ENCODE results near the gene GABRB1.

The GABRB1 gene

DNA sequence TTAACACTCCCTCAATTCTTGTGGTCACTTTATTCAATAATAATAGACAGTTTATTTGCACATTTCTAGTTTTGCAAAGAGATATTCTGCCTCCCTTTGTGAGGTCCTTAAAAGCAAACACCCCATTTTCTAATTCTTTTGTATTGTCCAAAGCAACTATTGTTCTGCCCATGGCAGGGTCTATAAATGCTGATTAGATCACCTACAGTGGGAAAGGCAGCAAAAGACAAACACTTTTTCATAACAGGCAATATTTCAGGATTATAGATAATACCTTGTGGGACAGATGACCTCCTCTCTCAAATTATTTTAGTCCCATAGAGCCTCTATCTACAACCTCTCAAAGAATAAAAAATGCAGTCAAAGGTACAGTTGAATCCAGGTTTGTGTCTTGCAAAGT, 403.6 kb downstream of the GABRB1 start:
- H2AFZ ChIP-seq (ENCODE audit: low read length): no peak overlapping the region
- H3K4me3 ChIP-seq (ENCODE audit: low read length, poor library complexity, severe bottlenecking): no peak overlapping the region
- H3K36me3 ChIP-seq (ENCODE audit: insufficient read depth, low read length): no peaks in the 10 kb centered on the region
- no peak overlapping the region for H3K4me2 ChIP-seq (ENCODE audit: low read depth, low read length, poor library complexity, severe bottlenecking)
- H4K20me1 ChIP-seq (ENCODE audit: insufficient read depth, low read length, poor library complexity, severe bottlenecking): no peaks in the 10 kb centered on the region
- no peaks in the 10 kb centered on the region for H3K9me2 ChIP-seq (replicated peaks; ENCODE audit: low read depth, low read length)
- H3K79me2 ChIP-seq (ENCODE audit: insufficient read depth, low read length): no peaks in the 10 kb centered on the region
- 0 out of 2 replicates have a peak, but pooled peaks cover 5% of the 10 kb centered on the region for H3F3A ChIP-seq (ENCODE audit: low read depth)
- no peaks in the 10 kb centered on the region for H3K9me3 ChIP-seq (ENCODE audit: insufficient read depth, low read depth, low read length)
- H3K4me1 ChIP-seq (ENCODE audit: insufficient read depth, low read length, poor library complexity, severe bottlenecking): peaks cover 44% of the 10 kb centered on the region
- H3K9ac ChIP-seq (ENCODE audit: low read depth, low read length, poor library complexity, severe bottlenecking): no peak overlapping the region
- H3K27me3 ChIP-seq (ENCODE audit: insufficient read depth, low read length, poor library complexity, severe bottlenecking): no peaks in the 10 kb centered on the region
- TF ChIP-seq EZH2phosphoT487 (IDR thresholded peaks at IDR 0.05; ENCODE audit: borderline replicate concordance): no peak
- TF ChIP-seq, protein P1, sequence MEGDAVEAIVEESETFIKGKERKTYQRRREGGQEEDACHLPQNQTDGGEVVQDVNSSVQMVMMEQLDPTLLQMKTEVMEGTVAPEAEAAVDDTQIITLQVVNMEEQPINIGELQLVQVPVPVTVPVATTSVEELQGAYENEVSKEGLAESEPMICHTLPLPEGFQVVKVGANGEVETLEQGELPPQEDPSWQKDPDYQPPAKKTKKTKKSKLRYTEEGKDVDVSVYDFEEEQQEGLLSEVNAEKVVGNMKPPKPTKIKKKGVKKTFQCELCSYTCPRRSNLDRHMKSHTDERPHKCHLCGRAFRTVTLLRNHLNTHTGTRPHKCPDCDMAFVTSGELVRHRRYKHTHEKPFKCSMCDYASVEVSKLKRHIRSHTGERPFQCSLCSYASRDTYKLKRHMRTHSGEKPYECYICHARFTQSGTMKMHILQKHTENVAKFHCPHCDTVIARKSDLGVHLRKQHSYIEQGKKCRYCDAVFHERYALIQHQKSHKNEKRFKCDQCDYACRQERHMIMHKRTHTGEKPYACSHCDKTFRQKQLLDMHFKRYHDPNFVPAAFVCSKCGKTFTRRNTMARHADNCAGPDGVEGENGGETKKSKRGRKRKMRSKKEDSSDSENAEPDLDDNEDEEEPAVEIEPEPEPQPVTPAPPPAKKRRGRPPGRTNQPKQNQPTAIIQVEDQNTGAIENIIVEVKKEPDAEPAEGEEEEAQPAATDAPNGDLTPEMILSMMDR (conservative IDR thresholded peaks at IDR 0.05; ENCODE audit: low read length): no peak

DNA sequence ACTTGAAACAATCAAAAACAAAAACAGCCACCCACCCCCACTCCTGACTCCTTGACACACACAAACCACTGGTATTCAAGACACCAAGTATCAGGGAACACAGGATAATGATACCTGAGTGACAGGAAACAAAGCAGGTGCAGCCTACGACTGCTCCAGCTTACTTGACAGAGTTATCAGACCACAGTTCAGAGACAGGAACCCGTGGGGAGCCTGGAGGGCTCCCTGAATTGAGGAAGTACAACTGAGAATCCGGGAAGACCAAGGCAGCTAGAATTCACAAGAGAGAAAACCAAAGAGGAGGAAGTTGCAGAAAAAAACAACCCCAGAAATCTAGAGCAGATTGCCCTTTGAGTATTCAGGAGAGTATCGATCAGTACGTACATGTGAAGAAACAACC, 411.6 kb downstream of the GABRB1 start:
- H3K4me2 ChIP-seq (ENCODE audit: low read depth, low read length, poor library complexity, severe bottlenecking): no peak overlapping the region
- peaks cover 12% of the 10 kb centered on the region for H3K4me1 ChIP-seq (ENCODE audit: insufficient read depth, low read length, poor library complexity, severe bottlenecking)
- H3K36me3 ChIP-seq (ENCODE audit: insufficient read depth, low read length): no peaks in the 10 kb centered on the region
- no peak overlapping the region for H3K4me3 ChIP-seq (ENCODE audit: low read length, poor library complexity, severe bottlenecking)
- H3K9ac ChIP-seq (ENCODE audit: low read depth, low read length, poor library complexity, severe bottlenecking): no peak overlapping the region
- no peaks in the 10 kb centered on the region for H3F3A ChIP-seq (ENCODE audit: low read depth)
- H3K9me2 ChIP-seq (replicated peaks; ENCODE audit: low read depth, low read length): no peaks in the 10 kb centered on the region
- no peaks in the 10 kb centered on the region for H3K27me3 ChIP-seq (ENCODE audit: insufficient read depth, low read length, poor library complexity, severe bottlenecking)
- no peaks in the 10 kb centered on the region for H3K79me2 ChIP-seq (ENCODE audit: insufficient read depth, low read length)
- H2AFZ ChIP-seq (ENCODE audit: low read length): no peak overlapping the region
- H3K9me3 ChIP-seq (ENCODE audit: insufficient read depth, low read depth, low read length): no peaks in the 10 kb centered on the region
- no peak for TF ChIP-seq EZH2phosphoT487 (IDR thresholded peaks at IDR 0.05; ENCODE audit: borderline replicate concordance)
- TF ChIP-seq, protein P1 (conservative IDR thresholded peaks at IDR 0.05; ENCODE audit: low read length): no peak
- H4K20me1 ChIP-seq (ENCODE audit: insufficient read depth, low read length, poor library complexity, severe bottlenecking): no peaks in the 10 kb centered on the region

DNA sequence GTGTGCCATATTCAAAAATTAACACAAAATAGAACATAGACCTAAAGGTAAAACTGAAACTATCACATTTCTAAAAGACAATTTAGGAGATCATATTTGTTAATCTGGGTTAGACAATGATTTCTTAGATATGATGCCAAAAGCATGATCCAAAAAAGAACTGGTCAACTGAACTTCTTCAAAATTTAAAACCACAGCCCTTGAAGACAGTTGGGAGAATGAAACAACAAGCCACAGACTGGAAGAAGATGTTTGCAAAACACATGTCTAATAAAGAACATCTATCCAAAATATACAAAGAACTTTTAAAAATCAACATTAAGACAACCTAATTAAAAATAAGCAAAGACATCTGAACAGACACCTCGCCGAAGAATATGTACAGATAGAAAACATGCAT, 412.7 kb downstream of the GABRB1 start:
- Histone ChIP-seq H3F3A (ENCODE audit: low read depth) (no peaks in the 10 kb centered on the region), H3K4me1 (ENCODE audit: insufficient read depth, low read length, poor library complexity, severe bottlenecking) (peaks cover 9% of the 10 kb centered on the region), H4K20me1 (ENCODE audit: insufficient read depth, low read length, poor library complexity, severe bottlenecking) (no peaks in the 10 kb centered on the region), H3K27me3 (ENCODE audit: insufficient read depth, low read length, poor library complexity, severe bottlenecking) (no peaks in the 10 kb centered on the region), H3K4me2 (ENCODE audit: low read depth, low read length, poor library complexity, severe bottlenecking) (no peak overlapping the region), H3K79me2 (ENCODE audit: insufficient read depth, low read length) (no peaks in the 10 kb centered on the region), H3K9me2 (replicated peaks; ENCODE audit: low read depth, low read length) (no peaks in the 10 kb centered on the region), H3K9ac (ENCODE audit: low read depth, low read length, poor library complexity, severe bottlenecking) (no peak overlapping the region), H3K36me3 (ENCODE audit: insufficient read depth, low read length) (no peaks in the 10 kb centered on the region), H2AFZ (ENCODE audit: low read length) (no peak overlapping the region), H3K9me3 (ENCODE audit: insufficient read depth, low read depth, low read length) (no peaks in the 10 kb centered on the region), H3K4me3 (ENCODE audit: low read length, poor library complexity, severe bottlenecking) (no peak overlapping the region)
- TF ChIP-seq, protein P1 (conservative IDR thresholded peaks at IDR 0.05; ENCODE audit: low read length): no peak
- no peak for TF ChIP-seq EZH2phosphoT487 (IDR thresholded peaks at IDR 0.05; ENCODE audit: borderline replicate concordance)

Measured in Loucy (cell line).